Effector CD8-positive, alpha-beta T cell (primary cell): Measurements from ENCODE around the gene AK5.

Experiments used
- DNase-seq: peaks from one replicate; lab custom pipeline; 2025; lab: John Stamatoyannopoulos, UW
- total RNA-seq, 4 experiments: gene quantifications; one replicate each; lab custom pipeline; 2026; lab: John Stamatoyannopoulos, UW

AK5 gene, protein sequence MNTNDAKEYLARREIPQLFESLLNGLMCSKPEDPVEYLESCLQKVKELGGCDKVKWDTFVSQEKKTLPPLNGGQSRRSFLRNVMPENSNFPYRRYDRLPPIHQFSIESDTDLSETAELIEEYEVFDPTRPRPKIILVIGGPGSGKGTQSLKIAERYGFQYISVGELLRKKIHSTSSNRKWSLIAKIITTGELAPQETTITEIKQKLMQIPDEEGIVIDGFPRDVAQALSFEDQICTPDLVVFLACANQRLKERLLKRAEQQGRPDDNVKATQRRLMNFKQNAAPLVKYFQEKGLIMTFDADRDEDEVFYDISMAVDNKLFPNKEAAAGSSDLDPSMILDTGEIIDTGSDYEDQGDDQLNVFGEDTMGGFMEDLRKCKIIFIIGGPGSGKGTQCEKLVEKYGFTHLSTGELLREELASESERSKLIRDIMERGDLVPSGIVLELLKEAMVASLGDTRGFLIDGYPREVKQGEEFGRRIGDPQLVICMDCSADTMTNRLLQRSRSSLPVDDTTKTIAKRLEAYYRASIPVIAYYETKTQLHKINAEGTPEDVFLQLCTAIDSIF
- total RNA-seq = 0.19 to 2.4 (median 1.9) reads per million in 4 experiments

DNA sequence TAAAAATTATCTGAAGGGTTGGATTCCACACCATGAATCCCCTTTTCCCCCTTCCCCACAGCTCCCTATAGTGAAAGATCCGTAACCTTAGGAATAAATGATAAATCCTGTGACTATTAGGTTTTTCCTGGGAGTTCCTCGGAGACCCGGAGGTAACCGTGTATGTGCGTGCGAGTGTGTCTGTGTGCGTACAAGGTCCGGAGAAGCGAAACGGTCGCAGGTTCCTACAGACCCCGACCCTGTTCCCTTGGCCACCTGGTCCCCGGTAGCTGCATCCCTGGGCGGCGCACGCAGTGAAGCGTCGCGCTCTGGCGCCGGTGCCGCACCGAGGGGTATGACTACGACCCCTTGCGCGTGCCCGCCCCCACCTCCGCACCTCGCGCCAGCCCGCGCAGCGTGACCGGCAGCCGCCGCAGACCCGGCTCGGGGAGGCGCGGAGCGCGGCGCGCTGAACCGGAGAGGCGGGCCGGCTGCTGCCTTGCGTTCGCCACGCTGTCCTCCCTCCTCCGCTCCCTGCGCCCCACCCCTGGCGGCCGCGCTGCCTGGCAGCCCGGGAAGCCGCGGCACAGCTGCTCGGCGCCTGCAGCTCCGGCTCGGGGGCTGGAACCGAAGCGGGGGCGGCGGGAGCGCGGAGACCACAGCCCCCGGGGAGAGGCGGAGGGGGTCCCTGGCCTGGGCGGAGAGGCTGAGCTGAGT lies at the start of gene AK5:
Gene AK5, plus strand, starts transcription at position 529 of the 696 bp plus-strand sequence. CDS start 295 bp downstream, outside the sequence.
- DNase-seq = peak; percentile 24

DNA sequence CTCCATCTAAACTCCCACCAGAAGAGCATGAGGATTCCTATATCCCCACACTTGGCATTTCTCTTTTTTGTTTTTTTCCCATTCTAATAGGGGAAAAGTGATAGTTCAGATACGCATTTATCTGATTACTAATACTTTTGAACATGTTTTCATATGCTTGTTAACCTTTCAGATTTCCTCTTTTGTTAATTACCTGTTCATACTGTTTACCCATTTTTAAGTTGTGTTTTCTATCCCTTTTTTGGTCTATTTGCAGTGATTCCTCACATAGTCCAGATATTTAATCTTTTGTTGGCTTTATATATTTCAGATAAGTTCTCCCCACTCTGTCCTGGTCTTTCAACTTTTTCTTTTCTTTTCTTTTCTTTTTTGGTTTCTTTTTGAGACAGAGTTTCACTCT lies 49.0 kb upstream of the AK5 start:
- no peak for DNase-seq

DNA sequence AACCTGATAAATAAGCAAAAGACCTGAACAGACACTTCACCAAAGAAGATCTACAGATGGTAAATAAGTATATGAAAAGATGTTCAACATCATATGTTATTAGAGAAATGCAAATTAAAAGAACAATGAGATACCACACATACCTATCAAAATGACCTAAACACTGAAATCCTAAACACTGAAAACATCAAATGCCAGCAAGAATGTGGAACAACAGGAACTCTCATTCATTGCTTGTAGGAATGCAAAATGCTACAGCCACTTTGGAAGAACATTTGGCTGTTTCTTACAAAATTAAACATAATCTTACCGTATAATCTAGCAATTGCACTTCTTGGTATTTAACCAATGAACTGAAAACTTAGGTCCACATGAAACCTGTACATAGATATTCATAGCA lies 47.7 kb upstream of the AK5 start:
- no peak for DNase-seq

DNA sequence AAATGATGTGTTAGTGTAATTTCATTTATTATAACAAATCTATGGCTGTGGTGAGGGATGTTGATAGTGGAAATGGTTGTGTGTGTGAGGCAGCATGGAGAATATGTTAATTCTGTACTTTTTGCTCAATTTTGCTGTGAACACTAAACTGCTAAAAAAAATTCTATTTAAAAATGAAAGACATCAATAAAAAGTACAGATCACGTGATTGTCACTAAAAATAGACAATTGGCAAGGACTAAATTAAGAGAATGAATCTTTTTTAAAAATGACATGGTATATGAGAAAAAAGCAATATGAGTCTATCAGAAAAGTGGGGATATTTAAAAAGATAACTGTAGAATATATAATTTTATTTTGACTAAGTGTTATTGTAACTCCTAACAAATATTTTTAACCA lies 46.9 kb upstream of the AK5 start:
- DNase-seq = no peak

DNA sequence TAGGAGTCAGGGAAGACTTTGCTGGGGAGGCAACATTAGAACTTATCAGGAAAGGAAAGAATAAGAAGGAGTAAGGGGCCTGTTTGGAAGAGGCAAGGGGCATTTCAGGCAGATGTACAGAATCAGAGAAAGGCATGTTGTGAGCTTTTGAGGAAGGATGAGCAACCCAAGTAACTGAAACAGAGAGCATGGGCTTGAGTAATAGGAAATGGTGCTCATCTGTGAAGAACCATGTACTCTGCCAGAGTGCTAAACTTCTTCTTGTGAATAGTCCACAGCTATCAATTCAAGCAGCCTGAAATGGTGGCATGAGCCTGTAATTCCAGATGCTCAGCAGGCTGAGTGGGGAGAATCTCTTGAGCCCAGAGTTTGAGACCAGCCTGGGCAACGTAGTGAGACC lies 43.4 kb upstream of the AK5 start:
- no peak for DNase-seq

DNA sequence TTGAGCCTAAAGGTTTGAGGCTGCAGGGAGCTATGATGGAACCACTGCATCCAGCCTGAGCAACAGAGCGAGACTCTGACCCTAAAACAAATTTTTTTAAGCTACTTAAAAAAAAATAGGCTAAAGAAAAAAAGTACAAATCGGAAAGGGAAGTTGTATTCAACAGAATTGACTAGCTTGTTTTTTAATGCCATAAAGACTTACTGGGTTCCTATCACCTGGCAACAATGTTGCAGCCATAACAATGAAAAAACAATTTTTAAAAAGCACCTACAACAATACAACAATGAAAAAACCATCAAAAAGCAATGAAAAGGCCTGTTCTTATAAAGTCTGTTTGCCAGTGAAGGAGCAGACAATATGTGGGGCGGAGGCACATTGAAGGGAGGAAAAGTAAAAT lies 42.5 kb upstream of the AK5 start:
- DNase-seq = no peak

DNA sequence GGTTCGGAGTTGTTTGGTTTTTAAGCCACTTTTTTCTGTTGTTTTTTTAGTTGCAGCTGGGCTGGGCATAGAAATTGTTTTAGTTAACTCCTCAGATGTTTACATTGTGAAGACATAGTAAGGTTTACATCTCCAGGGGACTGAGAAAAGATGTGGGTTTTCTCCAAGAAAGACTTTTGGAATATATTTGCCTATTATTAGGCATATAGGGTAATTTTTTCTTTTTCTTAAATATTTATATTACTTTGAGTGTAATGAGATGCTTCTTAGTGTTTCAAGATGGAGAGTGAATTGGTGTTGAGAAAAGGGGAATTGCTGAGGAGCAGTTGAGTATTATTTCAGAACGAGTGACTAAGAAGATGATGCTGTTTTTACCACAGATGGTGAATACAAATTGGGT lies 36.0 kb upstream of the AK5 start:
- no peak for DNase-seq

DNA sequence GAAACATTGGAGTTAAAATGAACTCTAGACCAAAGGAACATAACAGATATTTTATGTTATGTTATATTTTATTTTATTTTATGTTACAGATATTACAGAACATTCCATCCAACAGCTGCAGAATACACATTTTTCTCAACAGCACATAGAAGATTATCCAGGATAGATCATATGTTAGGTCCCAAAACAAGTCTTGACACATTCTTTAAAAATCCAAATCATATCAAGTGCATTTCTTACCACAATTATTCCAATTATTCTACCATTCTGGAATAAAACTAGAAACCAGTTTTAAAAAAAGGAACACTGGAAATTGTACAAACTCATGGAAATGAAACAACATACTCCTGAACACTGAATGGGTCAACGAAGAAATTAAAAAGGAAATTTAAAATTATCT lies 31.7 kb upstream of the AK5 start:
- no peak for DNase-seq

DNA sequence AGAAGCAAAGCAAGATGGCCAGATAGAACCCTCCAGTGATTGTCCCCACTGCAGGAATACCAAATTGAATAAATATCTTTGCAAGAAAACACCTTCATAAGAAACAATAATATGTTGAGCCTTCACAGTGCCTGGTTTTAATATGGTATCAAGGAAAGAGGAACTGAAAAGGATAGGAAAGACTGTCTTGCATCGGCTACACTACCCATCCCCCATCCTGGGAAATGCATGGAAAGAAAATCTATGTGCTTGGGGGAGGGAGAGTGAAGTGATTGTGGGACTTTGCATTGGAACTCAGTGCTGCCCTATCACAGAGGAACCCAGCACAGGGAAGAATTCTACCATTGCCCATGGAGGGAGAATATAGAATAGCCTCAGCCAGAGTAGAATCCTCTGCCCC lies 28.6 kb upstream of the AK5 start:
- DNase-seq = no peak

DNA sequence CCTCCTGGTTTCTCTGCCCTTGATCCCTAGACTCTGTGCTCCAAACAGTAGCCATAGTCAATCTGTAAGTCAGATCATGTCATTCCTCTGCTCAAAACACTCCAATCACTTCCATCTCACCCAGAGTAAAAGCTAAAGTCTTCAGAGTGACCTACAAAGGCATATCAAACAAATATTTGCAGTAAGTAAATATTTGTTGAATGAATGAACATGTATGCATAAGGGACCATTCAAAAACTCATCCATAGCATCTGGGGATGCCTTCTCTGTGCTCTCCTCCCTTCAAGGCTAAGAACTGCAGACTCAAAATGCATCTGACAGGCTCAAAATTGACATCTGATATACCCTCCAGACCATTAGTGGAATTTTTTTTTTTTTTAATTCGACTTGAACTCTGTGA lies 18.1 kb upstream of the AK5 start:
- DNase-seq = no peak

DNA sequence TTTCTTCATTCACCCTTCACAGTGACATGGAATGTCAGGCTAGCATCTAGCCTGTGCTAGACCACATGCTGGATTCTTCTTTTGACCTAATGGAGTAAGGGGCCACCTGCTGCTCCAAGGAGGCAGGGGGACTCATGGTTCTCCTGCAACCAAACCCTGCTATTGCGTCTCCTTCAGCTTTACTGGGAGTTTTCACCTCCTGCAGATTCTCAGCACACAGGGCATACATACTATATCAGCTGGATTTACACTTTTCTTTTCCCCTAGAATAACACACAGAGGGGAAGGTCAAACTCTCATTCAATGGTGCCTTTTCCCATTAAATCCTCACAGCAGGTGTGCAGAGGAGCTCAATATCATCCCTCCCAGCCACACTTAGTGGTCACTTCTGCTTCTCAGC lies 16.6 kb upstream of the AK5 start:
- no peak for DNase-seq

DNA sequence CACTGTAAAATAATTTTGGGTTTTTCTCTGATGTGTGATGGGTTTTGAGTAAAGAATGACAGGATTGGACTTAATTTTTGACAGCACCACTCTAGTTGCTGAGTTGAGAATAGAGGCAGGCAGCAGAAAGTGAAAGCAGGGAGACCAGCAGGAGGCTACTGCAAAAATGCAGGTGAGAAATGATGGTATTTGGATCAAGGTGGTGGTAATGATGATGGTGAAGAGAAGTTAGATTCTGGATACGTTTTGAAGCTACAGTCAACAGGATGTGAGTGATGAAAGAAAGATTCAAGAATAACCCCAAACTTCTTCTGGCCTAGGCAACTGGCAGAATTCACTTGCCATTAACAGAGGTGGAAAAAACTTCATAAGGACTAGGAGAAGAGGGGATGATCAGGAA lies 14.8 kb upstream of the AK5 start:
- DNase-seq = no peak

DNA sequence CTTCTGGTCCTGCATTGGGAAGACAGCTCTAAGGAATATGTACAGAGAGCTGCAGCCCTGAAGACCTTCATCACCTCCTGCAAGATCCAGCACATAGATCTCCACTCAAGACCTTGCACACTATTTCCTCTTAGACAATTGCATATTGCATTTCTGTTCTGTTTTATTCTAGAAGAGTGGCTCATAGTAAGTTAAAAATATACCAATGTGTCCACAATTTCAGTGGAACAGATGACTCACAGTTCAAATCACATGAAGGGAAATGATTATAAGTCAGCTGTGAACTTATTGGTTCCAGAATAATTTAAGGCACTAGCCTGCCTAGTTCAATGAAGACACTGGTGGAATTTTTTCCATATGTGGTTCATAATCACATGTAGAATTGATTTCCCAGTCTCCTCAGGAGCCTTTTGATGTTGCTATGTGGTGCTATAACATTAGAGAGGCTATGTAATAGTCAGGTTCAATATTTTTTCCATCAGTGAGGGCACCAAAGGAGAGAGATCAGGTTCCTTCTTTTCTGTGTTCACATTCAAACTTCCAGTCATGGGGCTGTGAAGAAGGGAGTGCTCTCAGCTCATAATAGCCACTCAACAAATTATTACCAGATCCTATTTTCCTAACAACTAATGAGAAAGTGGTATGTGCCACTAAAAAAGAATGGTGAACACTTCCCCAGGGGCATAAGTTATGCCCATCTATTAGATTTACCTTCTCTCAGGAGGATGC lies 9.8 kb upstream of the AK5 start:
- no peak for DNase-seq

DNA sequence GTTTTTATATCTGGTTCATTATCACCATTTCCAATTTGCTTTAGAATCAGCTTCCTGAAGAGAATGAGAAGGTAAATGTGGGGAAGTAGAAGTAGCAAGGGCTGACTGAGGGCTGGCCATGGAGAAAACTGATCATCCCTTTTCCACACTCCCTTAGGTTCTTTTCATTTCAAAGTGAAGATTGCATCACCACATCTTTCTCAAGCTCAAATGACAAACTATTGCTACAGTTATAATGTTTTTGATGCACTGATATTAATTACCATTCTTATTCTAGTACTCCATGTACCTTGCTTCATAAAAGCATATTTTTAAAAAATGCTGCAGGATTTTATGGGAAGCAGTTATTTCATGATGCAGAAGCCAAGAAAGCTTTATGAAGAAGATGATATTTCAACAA lies 7.9 kb upstream of the AK5 start:
- DNase-seq = no peak

DNA sequence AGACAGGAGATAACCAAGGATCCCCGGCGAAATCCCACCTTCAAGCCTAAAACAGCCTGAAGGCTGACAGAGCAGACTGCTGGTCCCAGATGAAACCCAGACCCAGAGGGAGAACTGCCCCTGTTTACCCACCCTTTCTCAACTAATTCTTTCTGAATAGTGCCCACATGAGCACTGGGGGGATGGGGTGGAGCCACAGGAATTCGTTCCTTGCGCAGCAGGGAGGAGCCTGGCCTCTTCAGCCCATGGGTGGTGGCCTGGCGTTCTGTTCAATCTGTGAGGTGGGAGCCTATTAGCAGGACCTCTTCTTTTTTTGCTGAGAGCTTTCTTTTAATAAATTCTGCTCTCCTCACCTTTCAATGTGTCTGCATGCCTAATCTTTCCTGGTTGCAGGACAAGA lies 6.6 kb upstream of the AK5 start:
- DNase-seq = no peak

DNA sequence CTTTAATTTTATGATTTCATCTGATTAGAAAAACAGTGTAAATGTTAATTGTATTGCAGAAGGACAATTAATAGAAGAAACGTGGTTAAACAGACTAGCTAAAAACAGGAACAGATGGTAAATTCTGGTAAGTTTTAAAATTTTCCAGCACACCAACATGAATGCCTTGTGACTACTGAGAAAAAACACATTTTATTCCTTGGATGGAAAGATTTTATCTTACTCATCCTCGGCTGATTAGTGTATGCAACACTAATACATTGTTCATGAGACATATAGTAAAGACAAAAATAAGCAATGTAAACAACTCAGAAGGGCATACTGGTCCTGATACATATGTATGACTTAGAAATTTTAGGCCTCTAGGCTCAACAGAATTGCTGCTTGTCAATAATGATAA lies 4.9 kb upstream of the AK5 start:
- no peak for DNase-seq

DNA sequence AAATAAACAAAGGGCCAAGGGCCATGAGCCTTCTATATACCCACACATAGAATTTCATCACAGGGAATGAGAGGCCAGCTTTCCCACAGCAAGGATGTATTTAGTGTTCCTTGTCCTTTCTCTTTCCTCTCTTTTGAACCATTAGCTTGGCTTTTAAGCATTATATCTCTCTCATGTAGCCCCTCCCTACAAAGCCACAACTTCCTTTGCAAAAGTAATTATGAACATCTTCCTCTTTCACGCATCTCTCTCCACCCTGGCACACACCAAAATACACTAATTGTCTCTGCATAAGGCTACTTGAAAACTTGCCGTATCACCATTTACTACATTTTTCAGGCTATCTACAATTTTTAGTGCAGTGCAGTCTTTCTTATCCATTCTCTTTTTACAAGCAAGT lies 1.9 kb upstream of the AK5 start:
- no peak for DNase-seq

DNA sequence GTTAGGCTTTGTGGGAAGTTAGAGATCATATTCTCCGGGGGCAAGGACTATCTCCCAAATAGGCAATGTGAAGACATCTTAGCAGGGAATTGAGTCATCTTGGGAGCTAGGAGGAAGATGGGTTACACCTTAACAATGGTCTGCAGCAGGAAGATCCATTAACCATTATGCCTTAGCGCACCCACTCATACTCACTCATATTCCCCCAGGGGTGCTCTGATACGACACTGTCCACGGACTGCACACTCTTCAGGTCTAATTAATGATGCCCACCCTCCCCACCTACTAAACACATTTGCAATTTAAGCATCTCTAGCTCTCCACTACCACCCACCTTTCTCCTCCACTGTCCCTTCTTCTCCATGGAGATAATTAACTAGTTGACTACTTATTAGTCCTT lies 857 bp upstream of the AK5 start:
- DNase-seq = no peak

DNA sequence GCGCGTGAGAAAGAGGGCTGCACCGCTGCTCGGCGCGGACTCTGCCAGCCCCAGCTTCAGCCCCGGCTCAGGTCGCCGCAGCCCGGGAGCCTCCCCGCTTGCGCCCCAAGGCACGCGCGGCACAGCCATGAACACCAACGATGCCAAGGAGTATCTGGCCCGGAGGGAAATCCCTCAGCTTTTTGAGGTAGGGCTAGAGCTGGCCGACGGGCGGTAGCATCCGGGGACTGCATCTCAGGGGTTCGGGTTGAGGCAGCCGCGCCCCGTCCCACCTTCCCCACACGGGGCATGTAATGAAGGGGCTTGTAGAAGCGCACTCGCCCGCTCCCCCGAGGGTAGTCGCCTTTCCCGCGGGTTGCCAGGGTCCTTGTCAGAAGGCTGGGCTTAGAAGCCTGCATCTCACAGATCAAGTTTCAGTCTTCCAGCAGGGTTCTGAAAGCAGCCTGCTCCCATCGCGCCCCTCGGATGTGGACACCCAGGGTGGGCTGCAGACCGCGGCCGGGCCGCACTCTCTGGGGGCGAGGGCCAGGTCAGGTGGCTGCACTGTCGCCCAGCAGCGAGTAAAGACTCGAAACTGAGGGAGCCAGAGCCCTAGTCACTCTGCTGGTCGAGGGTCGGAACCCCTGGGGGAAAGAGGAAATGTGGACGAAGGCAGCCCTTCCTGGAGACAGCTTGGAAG lies 507 bp downstream of the AK5 start:
- DNase-seq = peak; percentile 24

DNA sequence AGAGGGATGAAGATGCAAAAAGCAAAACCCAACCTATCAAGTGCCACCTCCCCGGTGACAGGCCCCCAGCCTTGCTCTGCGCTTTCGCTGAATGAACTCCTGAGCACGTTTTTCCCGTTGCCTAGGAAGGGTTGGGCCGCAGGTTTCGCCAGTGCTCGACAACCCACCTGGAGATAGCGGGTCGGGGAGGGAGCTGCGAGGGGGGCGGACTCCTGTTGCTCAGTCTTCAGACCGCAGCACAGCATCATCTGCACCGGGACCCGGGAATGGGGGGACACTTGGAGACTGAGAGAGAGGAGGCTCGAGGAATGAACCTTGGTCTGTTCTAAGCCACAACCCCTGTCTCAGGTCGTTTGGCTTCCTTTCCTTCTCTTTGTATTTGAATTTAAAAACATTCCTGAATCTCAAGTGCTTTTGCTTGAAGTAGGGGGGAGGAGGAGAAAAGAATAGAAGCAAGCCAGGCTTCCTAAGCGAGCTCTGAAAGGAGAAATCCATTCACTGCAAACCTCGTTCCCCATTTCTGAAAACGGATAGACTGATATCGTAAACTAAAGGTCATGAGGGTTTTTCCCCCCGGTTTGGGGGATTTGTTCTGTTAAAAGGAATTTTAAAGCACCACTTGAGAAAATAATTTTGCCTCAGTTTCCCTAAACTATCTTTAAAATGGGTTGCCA lies 1.2 kb downstream of the AK5 start:
- no peak for DNase-seq

DNA sequence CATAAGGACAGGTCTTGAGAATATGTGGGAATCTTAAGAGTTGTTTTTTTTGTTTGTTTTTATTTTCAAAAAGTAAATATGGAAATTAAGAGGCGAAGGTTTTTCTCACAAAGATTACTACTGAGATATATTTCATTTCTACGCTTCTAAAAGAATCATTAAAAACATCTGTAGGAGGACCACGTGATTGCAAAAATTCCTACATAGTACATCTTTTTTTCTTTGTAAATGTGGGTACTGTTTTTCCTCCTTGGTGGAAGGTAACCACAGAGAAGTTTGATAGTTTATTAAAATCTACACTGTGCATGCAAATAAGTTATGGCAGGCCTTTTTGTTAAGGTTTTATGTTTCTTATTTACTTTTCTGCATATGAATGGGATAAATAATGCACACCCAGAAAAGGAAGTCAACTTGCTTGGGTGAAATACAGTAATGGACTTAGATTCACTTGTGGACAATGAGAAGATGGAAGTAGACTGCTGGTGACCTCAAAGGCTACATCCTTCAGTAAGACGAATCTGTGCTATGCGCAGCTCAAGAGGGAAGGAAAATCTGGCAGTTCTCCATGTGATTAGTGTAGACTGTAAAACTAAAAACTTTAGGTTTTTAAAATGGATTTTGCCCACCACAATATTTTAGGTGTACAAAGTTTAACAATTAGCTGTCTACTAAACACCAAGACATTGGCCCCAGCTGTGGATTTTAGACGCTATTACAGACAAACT lies 2.0 kb downstream of the AK5 start:
- no peak for DNase-seq
